ENCODE results near the gene EMILIN2. TPM values are rescaled to one million over a fixed set of nuclear protein-coding genes. Genes with fewer than 3 reads are reported as not detected.

The EMILIN2 gene
- total and polyA plus RNA-seq, 9 of the 15 experiments (the other 6 are each of a cell fraction or from before 2014, with no cell fraction given) = 0.01 to 0.40 (median 0.19) TPM

DNA sequence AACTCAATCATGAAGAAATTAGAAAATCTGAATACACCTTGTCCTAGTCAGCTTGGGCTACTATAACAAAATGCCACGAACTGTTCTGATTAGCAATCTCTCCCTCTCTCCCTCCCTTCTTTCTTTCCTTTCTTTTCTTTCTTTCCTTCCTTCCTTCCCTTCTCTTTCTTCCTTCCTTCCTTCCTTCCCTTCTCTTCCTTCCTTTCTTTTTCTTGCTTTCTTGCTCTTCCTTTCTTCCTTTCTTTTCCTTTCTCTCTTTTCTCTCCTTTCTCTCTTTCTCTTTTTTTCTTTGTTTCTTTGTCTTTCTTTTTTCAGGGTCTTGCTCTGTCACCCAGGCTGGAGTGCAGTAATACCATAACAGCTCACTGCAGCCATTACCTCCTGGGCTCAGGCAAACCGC lies 23.6 kb upstream of the EMILIN2 start:
- Histone ChIP-seq H4K20me1 (replicated peaks; ENCODE audit: control insufficient read depth, insufficient read depth, low read length) (no peaks in the 10 kb centered on the region), H3K9ac (ENCODE audit: insufficient read depth in 1 of 2, low read depth in 2 of 2, low read length in 2 of 2) (no peak overlapping the region), H3K4me2 (ENCODE audit: insufficient read depth, low read length) (no peak overlapping the region), H3K4me1 (replicated peaks in 1 of 2; ENCODE audit: control insufficient read depth in 2 of 2, insufficient read depth in 2 of 2, low read length in 2 of 2) (peaks cover 5 to 6% of the 10 kb centered on the region in 2 experiments; a peak in 1 of 5 replicates), H3K27me3 (ENCODE audit: control insufficient read depth in 2 of 2, insufficient read depth in 2 of 2, low read length in 2 of 2) (no peaks in the 10 kb centered on the region), H3K4me3 (no peak overlapping the region), H3K27ac (ENCODE audit: extremely low read depth, low read depth, low read length) (no peak overlapping the region), H3K9me1 (ENCODE audit: control insufficient read depth, insufficient read depth, low read length) (no peaks in the 10 kb centered on the region), H2AFZ (ENCODE audit: low read depth, low read length) (no peak overlapping the region), H3K36me3 (ENCODE audit: control insufficient read depth, insufficient read depth, low read length) (no peaks in the 10 kb centered on the region), H3K9me3 (replicated peaks; ENCODE audit: control insufficient read depth, insufficient read depth, low read depth, low read length) (no peaks in the 10 kb centered on the region), H3K79me2 (ENCODE audit: control insufficient read depth, insufficient read depth, low read length) (no peaks in the 10 kb centered on the region)
- ChIA-PET CTCF (ENCODE audit: low intra/inter-chr PET ratio) (no interaction called here), POLR2A (no interaction called here)
- intact Hi-C loops (cut with micrococcal nuclease) (no loop called here), in situ Hi-C loops (cut with MboI) (no loop called here)
- ATAC-seq (no peak), FAIRE-seq (no peak), DNase-seq (ENCODE audit: extremely low read depth in 1 of 4, low spot score in 3 of 4) (no peak)
- no TSS peak for BruUV-seq (replicated peaks)
- WGBS (ENCODE audit: insufficient coverage, low coverage, missing lambda C conversion rate) = 3% methylated on average over 2 of the region's 2 CpGs
- TF ChIP-seq YBX1 (IDR thresholded peaks at IDR 0.05) = 0 out of 2 replicates have a peak, but pooled peaks have one; percentile 34
- no peak for TF ChIP-seq HSF4 (CRISPR knock-in tag; IDR thresholded peaks at IDR 0.05; ENCODE audit: borderline replicate concordance)
- TF ChIP-seq LARP7 (IDR thresholded peaks at IDR 0.05) = 0 out of 2 replicates have a peak, but pooled peaks have one; percentile 46
- peak; percentile 33; the same call in 1 of the 2 replicates for TF ChIP-seq PHB2 (IDR thresholded peaks at IDR 0.05; ENCODE audit: low read depth)
- no peak for TF ChIP-seq HDGF (IDR thresholded peaks at IDR 0.05)
- no peak for TF ChIP-seq ZNF347 (CRISPR knock-in tag; IDR thresholded peaks at IDR 0.05; ENCODE audit: low read depth)
- peak; percentile 29; the same call in 1 of the 2 replicates for TF ChIP-seq EHMT2 (IDR thresholded peaks at IDR 0.05)
- peak; percentile 33; the same call in 1 of the 2 replicates for TF ChIP-seq BCOR (IDR thresholded peaks at IDR 0.05)
- TF ChIP-seq NCOA2 (IDR thresholded peaks at IDR 0.05; ENCODE audit: partially characterized antibody in 2 of 2) = peak in 1 of 2 experiments; percentile 17
- TF ChIP-seq MIER1 (IDR thresholded peaks at IDR 0.05; ENCODE audit: low read depth) = 0 out of 2 replicates have a peak, but pooled peaks have one; percentile 24
- no peak for TF ChIP-seq NCOA4 (IDR thresholded peaks at IDR 0.05; ENCODE audit: partially characterized antibody)
- TF ChIP-seq, protein P1, sequence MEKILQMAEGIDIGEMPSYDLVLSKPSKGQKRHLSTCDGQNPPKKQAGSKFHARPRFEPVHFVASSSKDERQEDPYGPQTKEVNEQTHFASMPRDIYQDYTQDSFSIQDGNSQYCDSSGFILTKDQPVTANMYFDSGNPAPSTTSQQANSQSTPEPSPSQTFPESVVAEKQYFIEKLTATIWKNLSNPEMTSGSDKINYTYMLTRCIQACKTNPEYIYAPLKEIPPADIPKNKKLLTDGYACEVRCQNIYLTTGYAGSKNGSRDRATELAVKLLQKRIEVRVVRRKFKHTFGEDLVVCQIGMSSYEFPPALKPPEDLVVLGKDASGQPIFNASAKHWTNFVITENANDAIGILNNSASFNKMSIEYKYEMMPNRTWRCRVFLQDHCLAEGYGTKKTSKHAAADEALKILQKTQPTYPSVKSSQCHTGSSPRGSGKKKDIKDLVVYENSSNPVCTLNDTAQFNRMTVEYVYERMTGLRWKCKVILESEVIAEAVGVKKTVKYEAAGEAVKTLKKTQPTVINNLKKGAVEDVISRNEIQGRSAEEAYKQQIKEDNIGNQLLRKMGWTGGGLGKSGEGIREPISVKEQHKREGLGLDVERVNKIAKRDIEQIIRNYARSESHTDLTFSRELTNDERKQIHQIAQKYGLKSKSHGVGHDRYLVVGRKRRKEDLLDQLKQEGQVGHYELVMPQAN (IDR thresholded peaks at IDR 0.05; ENCODE audit: borderline replicate concordance) = 0 out of 2 replicates have a peak, but pooled peaks have one; percentile 27
- peak; percentile 76 for TF ChIP-seq ARHGAP35 (IDR thresholded peaks at IDR 0.05; ENCODE audit: partially characterized antibody)
- TF ChIP-seq, protein P2, sequence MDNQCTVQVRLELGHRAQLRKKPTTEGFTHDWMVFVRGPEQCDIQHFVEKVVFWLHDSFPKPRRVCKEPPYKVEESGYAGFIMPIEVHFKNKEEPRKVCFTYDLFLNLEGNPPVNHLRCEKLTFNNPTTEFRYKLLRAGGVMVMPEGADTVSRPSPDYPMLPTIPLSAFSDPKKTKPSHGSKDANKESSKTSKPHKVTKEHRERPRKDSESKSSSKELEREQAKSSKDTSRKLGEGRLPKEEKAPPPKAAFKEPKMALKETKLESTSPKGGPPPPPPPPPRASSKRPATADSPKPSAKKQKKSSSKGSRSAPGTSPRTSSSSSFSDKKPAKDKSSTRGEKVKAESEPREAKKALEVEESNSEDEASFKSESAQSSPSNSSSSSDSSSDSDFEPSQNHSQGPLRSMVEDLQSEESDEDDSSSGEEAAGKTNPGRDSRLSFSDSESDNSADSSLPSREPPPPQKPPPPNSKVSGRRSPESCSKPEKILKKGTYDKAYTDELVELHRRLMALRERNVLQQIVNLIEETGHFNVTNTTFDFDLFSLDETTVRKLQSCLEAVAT (IDR thresholded peaks at IDR 0.05) = peak; percentile 35 to 53; a peak in 2 of 4 replicates
- no peak for TF ChIP-seq ZFX (CRISPR knock-in tag; IDR thresholded peaks at IDR 0.05)
- 0 out of 2 replicates have a peak, but pooled peaks have one; percentile 10 for TF ChIP-seq OTX1 (CRISPR knock-in tag; IDR thresholded peaks at IDR 0.05)
- TF ChIP-seq, protein P3, sequence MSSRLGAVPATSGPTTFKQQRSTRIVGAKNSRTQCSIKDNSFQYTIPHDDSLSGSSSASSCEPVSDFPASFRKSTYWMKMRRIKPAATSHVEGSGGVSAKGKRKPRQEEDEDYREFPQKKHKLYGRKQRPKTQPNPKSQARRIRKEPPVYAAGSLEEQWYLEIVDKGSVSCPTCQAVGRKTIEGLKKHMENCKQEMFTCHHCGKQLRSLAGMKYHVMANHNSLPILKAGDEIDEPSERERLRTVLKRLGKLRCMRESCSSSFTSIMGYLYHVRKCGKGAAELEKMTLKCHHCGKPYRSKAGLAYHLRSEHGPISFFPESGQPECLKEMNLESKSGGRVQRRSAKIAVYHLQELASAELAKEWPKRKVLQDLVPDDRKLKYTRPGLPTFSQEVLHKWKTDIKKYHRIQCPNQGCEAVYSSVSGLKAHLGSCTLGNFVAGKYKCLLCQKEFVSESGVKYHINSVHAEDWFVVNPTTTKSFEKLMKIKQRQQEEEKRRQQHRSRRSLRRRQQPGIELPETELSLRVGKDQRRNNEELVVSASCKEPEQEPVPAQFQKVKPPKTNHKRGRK (tag; IDR thresholded peaks at IDR 0.05) = peak; percentile 94
- TF ChIP-seq MTA1 (IDR thresholded peaks at IDR 0.05; ENCODE audit: borderline replicate concordance) = peak; percentile 75; the same call in 1 of the 2 replicates
- TF ChIP-seq SNIP1 (IDR thresholded peaks at IDR 0.05; ENCODE audit: low read depth) = no peak
- 0 out of 2 replicates have a peak, but pooled peaks have one; percentile 12 for TF ChIP-seq NR2C1 (IDR thresholded peaks at IDR 0.05)
- TF ChIP-seq NR2C1 (tag; IDR thresholded peaks at IDR 0.05) = no peak
- TF ChIP-seq HDAC1 (IDR thresholded peaks at IDR 0.05) = peak in 1 of 2 experiments; percentile 61; a peak in 1 of 4 replicates
